Peyer's patch (tissue), 4 donors: ENCODE results near the gene FZD8.

Experiments
- POLR2A ChIP-seq, 2 donors: fragments of 450-650 bp; IDR thresholded peaks; one replicate each; pipeline ENCODE4 v1.5.1; 2017; ENCODE audit warnings: antibody characterized with exemption in 2 of 2, mild to moderate bottlenecking in 2 of 2, moderate library complexity in 2 of 2
- TF ChIP-seq, protein P1 (sequence below), 6 experiments: fragments of 450-650 bp in 4 of 6; fragments of 200-600 bp in 2 of 6; sonication (generic) in 1 of 6; IDR thresholded peaks; one replicate each; pipeline ENCODE4 v1.5.1; 2017 to 2019; ENCODE audit warnings: antibody characterized with exemption in 6 of 6, mild to moderate bottlenecking in 3 of 6, moderate library complexity in 1 of 6

DNA sequence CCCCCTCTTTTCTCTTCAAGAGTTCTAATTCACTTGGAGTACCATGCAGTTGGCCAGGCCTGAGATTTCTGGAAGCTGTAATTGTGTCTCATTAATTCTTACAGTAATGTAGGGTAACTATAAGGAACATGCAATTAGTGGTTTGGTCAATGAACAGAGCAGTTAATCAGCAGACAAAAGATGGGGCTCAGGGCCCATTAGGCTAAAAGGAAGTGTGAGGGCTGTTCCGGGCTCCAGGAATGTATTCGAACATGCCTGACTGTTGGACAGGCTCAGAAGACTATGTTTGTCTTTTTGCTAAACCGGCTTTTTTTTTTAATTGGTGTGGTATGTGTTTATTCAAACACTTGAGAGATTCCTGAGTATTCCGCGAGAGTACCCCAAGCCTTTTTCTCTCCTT, 42.5 kb upstream of the FZD8 start:
- TF ChIP-seq, protein P1, sequence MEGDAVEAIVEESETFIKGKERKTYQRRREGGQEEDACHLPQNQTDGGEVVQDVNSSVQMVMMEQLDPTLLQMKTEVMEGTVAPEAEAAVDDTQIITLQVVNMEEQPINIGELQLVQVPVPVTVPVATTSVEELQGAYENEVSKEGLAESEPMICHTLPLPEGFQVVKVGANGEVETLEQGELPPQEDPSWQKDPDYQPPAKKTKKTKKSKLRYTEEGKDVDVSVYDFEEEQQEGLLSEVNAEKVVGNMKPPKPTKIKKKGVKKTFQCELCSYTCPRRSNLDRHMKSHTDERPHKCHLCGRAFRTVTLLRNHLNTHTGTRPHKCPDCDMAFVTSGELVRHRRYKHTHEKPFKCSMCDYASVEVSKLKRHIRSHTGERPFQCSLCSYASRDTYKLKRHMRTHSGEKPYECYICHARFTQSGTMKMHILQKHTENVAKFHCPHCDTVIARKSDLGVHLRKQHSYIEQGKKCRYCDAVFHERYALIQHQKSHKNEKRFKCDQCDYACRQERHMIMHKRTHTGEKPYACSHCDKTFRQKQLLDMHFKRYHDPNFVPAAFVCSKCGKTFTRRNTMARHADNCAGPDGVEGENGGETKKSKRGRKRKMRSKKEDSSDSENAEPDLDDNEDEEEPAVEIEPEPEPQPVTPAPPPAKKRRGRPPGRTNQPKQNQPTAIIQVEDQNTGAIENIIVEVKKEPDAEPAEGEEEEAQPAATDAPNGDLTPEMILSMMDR (IDR thresholded peaks at IDR 0.05) = no peak
- TF ChIP-seq POLR2A (IDR thresholded peaks at IDR 0.05) = no peak
